HEK293 (cell line): Measurements from ENCODE around the gene SOCS6.

ENCODE experiments used
- HOXC10 ChIP-seq: sonication (generic); formaldehyde crosslinking; IDR thresholded peaks from 2 replicates; pipeline ENCODE4 v1.8.1; 2023; ENCODE audit warnings: mild to moderate bottlenecking, missing genetic modification reagents
- TCF7L2 ChIP-seq: IDR thresholded peaks from 2 replicates; pipeline ENCODE4 v1.6.1; 2011; ENCODE audit warnings: low read depth, mild to moderate bottlenecking, inconsistent platforms, low read length, moderate library complexity, borderline replicate concordance
- ZBTB48 ChIP-seq: fragments of 450-650 bp; formaldehyde crosslinking; IDR thresholded peaks from 2 replicates; pipeline ENCODE4 v1.5.1; 2016; ENCODE audit warnings: missing biosample characterization, missing genetic modification characterization
- ZNF16 ChIP-seq: fragments of 450-650 bp; formaldehyde crosslinking; IDR thresholded peaks from 2 replicates; pipeline ENCODE4 v1.5.1; 2016; ENCODE audit warnings: low read depth, missing biosample characterization, missing genetic modification characterization
- ZNF274 ChIP-seq, 2 experiments: fragments of 200-500 bp in 1 of 2; fragments of 450-650 bp in 1 of 2; sonication (Bioruptor generic) in 1 of 2; formaldehyde crosslinking in 1 of 2; IDR thresholded peaks; 2 replicates each; pipeline versions ENCODE4 v1.5.1 to v1.6.1; 2014 to 2016; ENCODE audit warnings: borderline replicate concordance in 1 of 2, inconsistent platforms in 1 of 2, low read length in 1 of 2, missing biosample characterization in 1 of 2, missing genetic modification characterization in 1 of 2
- ZNF626 ChIP-seq: fragments of 450-650 bp; sonication (Bioruptor Pico); formaldehyde crosslinking; IDR thresholded peaks from 2 replicates; pipeline ENCODE4 v1.5.1; 2018; ENCODE audit warnings: missing biosample characterization, missing genetic modification characterization, inconsistent platforms
- ZNF629 ChIP-seq: fragments of 450-650 bp; formaldehyde crosslinking; IDR thresholded peaks from 2 replicates; pipeline ENCODE4 v1.5.1; 2017; ENCODE audit warnings: missing biosample characterization, missing genetic modification characterization
- ZSCAN16 ChIP-seq: fragments of 450-650 bp; formaldehyde crosslinking; IDR thresholded peaks from 2 replicates; pipeline ENCODE4 v1.5.1; 2016; ENCODE audit warnings: missing biosample characterization, missing genetic modification characterization
- TF ChIP-seq, protein P1 (sequence below): fragments of 450-650 bp; formaldehyde crosslinking; IDR thresholded peaks from 2 replicates; pipeline ENCODE4 v1.5.1; 2016; ENCODE audit warnings: missing biosample characterization, missing genetic modification characterization
- TF ChIP-seq, protein P2 (sequence below): fragments of 450-650 bp; formaldehyde crosslinking; IDR thresholded peaks from 2 replicates; pipeline ENCODE4 v1.5.1; 2016; ENCODE audit warnings: missing biosample characterization, missing genetic modification characterization
- TF ChIP-seq, protein P3 (sequence below): fragments of 450-650 bp; formaldehyde crosslinking; IDR thresholded peaks from 2 replicates; pipeline ENCODE4 v1.5.1; 2017; ENCODE audit warnings: missing biosample characterization, missing genetic modification characterization
- TF ChIP-seq, protein P4 (sequence below): fragments of 450-650 bp; formaldehyde crosslinking; IDR thresholded peaks from 2 replicates; pipeline ENCODE4 v1.5.1; 2016; ENCODE audit warnings: missing biosample characterization, missing genetic modification characterization

DNA sequence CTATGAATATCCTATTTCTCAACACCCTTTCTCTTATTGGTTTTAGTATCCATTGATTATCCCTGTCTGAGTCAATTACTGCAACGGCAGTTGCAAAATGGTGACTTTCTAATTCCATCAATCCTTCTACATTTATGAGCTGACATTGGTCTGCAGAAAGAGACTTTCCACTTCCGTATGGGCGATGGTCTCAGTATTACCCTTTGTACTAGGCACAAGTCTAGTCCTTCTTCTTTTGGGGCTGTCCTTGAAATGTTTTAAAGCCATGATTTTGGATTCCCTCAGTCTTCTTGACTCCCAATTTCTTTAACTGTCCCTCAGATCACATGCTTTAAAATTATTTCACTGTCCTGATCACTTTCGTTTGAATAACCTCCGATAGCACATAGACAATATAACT lies 32.7 kb upstream of the SOCS6 start:
- TF ChIP-seq, protein P1, sequence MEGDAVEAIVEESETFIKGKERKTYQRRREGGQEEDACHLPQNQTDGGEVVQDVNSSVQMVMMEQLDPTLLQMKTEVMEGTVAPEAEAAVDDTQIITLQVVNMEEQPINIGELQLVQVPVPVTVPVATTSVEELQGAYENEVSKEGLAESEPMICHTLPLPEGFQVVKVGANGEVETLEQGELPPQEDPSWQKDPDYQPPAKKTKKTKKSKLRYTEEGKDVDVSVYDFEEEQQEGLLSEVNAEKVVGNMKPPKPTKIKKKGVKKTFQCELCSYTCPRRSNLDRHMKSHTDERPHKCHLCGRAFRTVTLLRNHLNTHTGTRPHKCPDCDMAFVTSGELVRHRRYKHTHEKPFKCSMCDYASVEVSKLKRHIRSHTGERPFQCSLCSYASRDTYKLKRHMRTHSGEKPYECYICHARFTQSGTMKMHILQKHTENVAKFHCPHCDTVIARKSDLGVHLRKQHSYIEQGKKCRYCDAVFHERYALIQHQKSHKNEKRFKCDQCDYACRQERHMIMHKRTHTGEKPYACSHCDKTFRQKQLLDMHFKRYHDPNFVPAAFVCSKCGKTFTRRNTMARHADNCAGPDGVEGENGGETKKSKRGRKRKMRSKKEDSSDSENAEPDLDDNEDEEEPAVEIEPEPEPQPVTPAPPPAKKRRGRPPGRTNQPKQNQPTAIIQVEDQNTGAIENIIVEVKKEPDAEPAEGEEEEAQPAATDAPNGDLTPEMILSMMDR (tag by site-specific recombination), result no peak
- TF ChIP-seq, protein P2, sequence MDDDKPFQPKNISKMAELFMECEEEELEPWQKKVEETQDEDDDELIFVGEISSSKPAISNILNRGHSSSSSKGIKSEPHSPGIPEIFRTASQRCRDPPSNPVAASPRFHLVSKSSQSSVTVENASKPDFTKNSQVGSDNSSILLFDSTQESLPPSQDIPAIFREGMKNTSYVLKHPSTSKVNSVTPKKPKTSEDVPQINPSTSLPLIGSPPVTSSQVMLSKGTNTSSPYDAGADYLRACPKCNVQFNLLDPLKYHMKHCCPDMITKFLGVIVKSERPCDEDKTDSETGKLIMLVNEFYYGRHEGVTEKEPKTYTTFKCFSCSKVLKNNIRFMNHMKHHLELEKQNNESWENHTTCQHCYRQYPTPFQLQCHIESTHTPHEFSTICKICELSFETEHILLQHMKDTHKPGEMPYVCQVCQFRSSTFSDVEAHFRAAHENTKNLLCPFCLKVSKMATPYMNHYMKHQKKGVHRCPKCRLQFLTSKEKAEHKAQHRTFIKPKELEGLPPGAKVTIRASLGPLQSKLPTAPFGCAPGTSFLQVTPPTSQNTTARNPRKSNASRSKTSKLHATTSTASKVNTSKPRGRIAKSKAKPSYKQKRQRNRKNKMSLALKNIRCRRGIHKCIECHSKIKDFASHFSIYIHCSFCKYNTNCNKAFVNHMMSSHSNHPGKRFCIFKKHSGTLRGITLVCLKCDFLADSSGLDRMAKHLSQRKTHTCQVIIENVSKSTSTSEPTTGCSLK (tag by site-specific recombination), result no peak
- TF ChIP-seq ZNF626, result no peak
- no peak for TF ChIP-seq ZNF274 (IDR thresholded peaks at IDR 0.05; ENCODE audit: low read length)
- no peak for TF ChIP-seq ZNF274 (tag by site-specific recombination; IDR thresholded peaks at IDR 0.05; ENCODE audit: borderline replicate concordance)
- TF ChIP-seq ZNF629 (tag by site-specific recombination), result no peak
- TF ChIP-seq ZSCAN16 (tag by site-specific recombination), result no peak
- TF ChIP-seq, protein P3, sequence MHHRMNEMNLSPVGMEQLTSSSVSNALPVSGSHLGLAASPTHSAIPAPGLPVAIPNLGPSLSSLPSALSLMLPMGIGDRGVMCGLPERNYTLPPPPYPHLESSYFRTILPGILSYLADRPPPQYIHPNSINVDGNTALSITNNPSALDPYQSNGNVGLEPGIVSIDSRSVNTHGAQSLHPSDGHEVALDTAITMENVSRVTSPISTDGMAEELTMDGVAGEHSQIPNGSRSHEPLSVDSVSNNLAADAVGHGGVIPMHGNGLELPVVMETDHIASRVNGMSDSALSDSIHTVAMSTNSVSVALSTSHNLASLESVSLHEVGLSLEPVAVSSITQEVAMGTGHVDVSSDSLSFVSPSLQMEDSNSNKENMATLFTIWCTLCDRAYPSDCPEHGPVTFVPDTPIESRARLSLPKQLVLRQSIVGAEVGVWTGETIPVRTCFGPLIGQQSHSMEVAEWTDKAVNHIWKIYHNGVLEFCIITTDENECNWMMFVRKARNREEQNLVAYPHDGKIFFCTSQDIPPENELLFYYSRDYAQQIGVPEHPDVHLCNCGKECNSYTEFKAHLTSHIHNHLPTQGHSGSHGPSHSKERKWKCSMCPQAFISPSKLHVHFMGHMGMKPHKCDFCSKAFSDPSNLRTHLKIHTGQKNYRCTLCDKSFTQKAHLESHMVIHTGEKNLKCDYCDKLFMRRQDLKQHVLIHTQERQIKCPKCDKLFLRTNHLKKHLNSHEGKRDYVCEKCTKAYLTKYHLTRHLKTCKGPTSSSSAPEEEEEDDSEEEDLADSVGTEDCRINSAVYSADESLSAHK (tag by site-specific recombination), result no peak
- no peak for TF ChIP-seq TCF7L2
- TF ChIP-seq, protein P4, sequence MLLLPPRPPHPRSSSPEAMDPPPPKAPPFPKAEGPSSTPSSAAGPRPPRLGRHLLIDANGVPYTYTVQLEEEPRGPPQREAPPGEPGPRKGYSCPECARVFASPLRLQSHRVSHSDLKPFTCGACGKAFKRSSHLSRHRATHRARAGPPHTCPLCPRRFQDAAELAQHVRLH (tag by site-specific recombination), result no peak
- no peak for TF ChIP-seq ZBTB48 (tag by site-specific recombination)
- TF ChIP-seq ZNF16, result no peak
- TF ChIP-seq HOXC10 (CRISPR knock-in tag), result no peak
